ENCODE results near the gene SLITRK4.
A peak's percentile ranks its signal among the peaks of the same experiment; 100 is the strongest.

Gene SLITRK4, protein sequence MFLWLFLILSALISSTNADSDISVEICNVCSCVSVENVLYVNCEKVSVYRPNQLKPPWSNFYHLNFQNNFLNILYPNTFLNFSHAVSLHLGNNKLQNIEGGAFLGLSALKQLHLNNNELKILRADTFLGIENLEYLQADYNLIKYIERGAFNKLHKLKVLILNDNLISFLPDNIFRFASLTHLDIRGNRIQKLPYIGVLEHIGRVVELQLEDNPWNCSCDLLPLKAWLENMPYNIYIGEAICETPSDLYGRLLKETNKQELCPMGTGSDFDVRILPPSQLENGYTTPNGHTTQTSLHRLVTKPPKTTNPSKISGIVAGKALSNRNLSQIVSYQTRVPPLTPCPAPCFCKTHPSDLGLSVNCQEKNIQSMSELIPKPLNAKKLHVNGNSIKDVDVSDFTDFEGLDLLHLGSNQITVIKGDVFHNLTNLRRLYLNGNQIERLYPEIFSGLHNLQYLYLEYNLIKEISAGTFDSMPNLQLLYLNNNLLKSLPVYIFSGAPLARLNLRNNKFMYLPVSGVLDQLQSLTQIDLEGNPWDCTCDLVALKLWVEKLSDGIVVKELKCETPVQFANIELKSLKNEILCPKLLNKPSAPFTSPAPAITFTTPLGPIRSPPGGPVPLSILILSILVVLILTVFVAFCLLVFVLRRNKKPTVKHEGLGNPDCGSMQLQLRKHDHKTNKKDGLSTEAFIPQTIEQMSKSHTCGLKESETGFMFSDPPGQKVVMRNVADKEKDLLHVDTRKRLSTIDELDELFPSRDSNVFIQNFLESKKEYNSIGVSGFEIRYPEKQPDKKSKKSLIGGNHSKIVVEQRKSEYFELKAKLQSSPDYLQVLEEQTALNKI

DNA sequence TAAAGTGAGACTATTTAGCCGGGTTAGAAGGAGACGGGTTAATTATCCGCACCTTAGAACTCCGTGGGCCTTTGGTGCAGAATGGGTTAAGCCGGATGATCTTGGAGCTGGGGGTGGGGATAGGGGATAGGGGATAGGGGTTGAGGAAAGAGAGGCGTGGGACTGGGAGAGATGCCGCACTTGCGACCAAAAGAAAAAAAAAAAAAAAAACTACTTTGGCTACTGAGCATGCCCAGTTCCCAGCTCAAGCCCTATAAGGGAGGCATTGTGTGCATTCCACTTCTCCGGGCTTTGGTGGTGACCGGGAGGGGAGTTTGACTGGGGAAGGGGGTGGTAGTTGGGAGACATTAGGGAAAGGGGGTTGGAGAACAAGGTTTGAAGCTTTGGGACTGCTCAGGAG, at the start of gene SLITRK4:
Gene SLITRK4 (minus strand): TSS at position 187 of the 400 bp plus-strand sequence. CDS start 4,993 bp downstream, outside the sequence.
- peak in 1 of 2 experiments; percentile 24 for DNase-seq

- no peak for DNase-seq
These were observed 47.6 kb upstream of the SLITRK4 start for GRCh38 chrX:143683486-143683885.

GRCh38 chrX:143674926-143675325, 39.0 kb upstream of the SLITRK4 start:
- DNase-seq: no peak

GRCh38 chrX:143669395-143669794, 33.5 kb upstream of the SLITRK4 start:
- DNase-seq: peak in 1 of 2 experiments; percentile 36

GRCh38 chrX:143664302-143664701, 28.4 kb upstream of the SLITRK4 start:
- DNase-seq: peak; percentile 6 to 43

DNA sequence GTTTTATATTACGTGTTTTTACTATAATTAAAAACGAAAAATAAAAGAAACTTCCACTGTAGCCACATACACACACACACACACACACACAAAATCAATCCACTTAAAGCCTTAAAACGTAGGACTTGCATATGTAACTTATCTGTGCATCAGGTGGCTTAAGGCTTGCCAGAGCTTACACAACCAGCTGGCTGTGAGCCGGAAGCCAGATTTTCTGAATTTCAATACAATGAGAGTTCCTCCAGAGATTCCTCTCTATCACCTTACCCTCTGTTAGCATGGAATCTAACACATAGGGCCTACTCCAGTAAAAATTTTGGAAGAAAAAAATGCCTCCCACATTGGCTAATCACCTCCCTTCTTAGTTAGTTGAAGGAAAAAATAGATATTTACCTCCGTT, 27.9 kb upstream of the SLITRK4 start:
- DNase-seq: no peak

- no peak for DNase-seq
These were observed 25.4 kb upstream of the SLITRK4 start for GRCh38 chrX:143661286-143661685.

GRCh38 chrX:143648705-143649104, 12.8 kb upstream of the SLITRK4 start:
- DNase-seq: no peak

GRCh38 chrX:143642426-143642825, 6.5 kb upstream of the SLITRK4 start:
- no peak for DNase-seq

DNA sequence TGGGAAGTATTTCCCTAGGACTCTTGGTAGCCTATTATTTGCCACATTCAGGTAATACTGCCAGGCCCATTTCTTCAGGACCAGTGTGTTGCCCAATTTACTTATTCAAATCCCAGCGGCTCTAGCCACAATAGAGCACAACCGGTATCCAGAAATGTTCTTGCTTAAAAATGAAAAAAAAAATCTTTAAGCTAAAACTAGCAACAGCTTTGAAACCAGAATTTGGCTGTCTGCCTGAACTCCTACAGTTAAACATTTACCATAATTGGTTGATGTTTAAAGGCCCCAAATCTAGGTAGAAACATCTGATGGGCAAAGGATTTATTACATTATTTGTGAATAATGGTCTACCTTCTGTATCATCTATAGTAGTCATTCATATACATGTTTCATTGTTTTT, 930 bp upstream of the SLITRK4 start:
- DNase-seq: no peak

DNA sequence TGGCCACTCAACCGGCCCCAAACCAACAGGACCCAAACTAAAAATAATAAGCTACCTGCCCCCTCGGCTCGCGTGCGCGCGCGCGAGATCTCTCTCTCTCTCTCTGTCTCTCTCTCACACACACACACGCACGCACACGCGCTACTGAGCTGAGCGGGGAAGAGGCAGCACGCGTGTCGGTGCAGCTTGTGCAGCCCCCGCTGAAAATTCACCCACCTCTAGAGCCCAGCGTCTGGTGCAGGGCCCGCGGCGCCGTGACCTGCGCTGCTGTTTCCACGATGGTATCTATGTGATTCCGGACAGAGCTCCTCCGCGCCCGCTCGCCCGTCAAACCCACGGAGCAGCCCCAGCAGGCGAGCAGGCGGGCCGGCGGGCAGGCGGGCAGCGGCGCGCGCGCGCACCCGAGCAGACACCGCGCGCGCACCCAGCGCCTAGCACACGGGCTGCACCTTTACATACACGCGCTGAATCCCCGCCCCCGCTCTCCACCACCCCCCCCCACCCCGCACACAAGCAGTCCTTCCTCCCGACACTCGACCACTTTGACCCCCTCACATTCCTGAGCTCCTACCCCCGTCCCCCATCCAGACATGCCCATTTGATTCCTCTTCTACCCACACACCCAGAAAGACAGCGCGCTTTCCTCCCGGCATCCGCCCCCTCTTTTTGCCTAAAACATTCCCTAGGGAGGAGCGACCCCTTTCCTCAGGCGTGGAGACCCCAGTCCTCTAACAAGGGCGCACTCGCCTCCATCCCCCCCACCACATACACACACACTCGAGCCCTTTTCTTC, 1.0 kb downstream of the SLITRK4 start:
- peak in 1 of 2 experiments; percentile 13 for DNase-seq

DNA sequence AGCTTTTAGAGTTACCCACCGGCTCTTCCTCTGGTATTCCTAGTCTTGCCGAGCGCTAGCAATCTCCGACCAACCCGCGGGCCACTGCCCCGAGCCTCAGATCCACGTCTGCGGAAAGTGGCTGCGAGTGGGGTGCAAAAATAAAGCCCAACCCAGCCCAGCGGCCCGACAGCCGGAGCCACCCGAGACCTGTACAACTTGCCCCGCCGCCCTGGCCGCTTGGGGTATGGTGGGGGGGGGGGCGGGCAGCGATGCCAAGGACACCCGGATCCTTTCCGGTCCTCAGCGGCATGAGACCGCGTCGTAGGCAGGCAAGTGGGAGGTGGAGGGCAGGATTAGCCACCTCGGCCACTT, 1.6 kb downstream of the SLITRK4 start:
- DNase-seq: no peak

GRCh38 chrX:143633461-143634308, 2.2 kb downstream of the SLITRK4 start:
- no peak for DNase-seq

GRCh38 chrX:143632625-143633410, 3.1 kb downstream of the SLITRK4 start:
- no peak for DNase-seq

DNA sequence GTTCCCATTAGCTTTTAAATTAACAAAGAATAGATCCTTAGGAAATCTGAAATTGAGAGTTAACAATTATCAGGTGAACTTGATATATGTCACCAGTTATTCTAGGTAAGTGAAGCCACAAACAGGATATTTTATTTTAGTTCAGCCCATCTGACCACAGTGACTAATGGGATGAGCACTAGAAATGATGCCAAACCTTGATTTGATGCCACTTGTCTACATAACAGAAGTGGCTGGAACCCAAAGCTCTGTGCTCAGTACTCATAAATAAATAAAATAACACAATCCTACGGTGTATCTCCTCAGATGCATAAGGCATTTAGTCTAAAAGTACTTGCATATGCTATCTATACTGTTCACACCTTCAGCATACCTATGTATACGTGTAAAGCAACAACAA, 12.2 kb downstream of the SLITRK4 start:
- DNase-seq: no peak

GRCh38 chrX:143621276-143621675, 14.6 kb downstream of the SLITRK4 start:
- no peak for DNase-seq

GRCh38 chrX:143615851-143616250, 20.1 kb downstream of the SLITRK4 start:
- no peak for DNase-seq

DNA sequence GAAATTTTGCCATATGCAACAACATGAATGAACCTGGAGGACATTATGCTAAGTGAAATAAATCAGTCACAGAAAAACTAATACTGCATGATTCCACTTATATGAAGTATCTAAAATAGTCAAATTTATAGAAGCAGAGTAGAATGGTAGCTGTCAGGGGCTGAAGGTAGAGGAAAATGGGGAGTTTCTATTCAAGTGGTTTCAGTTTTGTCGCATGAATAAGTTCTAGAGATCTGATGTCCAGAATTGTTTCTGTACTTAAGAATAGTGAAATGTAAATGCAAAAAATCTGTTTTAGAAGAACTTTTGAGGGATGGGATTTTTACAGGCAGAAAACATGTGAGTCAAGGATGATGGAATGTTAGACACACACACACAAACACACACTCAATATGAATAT, 34.1 kb downstream of the SLITRK4 start:
- DNase-seq: no peak

- DNase-seq: no peak
These were observed 54.7 kb downstream of the SLITRK4 start for GRCh38 chrX:143581240-143581639.

DNA sequence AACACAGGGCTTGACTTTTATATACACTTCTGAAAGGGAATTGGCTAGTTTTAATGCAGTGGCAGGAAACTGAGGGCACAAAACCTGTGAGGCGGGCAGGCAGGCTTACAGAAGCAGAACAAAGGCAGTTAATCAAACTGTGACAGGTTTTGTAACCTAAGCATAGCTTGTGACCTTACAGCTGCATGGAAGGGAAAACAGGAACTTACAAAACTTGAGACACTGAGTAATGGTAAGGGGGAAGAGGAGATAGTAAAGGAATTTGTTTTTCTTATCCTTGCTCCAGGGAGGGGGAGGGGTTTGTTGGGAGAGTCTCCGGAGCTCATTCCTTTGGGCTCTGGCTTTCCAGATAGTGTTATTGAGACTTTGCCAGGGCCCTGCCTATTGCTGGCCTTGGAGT, 55.6 kb downstream of the SLITRK4 start:
- no peak for DNase-seq

Data from NCI-H2081 (cell line).